ENCODE measurements around the gene BRCA1. TPM values are rescaled to one million over a fixed set of nuclear protein-coding genes. Genes with fewer than 3 reads are reported as not detected.

Gene BRCA1
- total RNA-seq, 4 donors from 2014 or later = 1.2 to 30.7 (median 15.4) TPM

DNA sequence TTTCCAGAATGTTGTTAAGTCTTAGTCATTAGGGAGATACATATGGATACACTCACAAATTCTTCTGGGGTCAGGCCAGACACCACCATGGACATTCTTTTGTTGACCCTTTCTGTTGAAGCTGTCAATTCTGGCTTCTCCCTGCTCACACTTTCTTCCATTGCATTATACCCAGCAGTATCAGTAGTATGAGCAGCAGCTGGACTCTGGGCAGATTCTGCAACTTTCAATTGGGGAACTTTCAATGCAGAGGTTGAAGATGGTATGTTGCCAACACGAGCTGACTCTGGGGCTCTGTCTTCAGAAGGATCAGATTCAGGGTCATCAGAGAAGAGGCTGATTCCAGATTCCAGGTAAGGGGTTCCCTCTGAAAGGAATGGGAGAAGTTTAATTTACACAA lies 54.3 kb downstream of the BRCA1 start:
- H3K27ac ChIP-seq = no peak overlapping the region
- no peaks in the 10 kb centered on the region for H3K36me3 ChIP-seq
- no peaks in the 10 kb centered on the region for H3K27me3 ChIP-seq
- H3K4me1 ChIP-seq = no peaks in the 10 kb centered on the region
- no peak for TF ChIP-seq POLR2A (IDR thresholded peaks at IDR 0.05)
- TF ChIP-seq, protein P1, sequence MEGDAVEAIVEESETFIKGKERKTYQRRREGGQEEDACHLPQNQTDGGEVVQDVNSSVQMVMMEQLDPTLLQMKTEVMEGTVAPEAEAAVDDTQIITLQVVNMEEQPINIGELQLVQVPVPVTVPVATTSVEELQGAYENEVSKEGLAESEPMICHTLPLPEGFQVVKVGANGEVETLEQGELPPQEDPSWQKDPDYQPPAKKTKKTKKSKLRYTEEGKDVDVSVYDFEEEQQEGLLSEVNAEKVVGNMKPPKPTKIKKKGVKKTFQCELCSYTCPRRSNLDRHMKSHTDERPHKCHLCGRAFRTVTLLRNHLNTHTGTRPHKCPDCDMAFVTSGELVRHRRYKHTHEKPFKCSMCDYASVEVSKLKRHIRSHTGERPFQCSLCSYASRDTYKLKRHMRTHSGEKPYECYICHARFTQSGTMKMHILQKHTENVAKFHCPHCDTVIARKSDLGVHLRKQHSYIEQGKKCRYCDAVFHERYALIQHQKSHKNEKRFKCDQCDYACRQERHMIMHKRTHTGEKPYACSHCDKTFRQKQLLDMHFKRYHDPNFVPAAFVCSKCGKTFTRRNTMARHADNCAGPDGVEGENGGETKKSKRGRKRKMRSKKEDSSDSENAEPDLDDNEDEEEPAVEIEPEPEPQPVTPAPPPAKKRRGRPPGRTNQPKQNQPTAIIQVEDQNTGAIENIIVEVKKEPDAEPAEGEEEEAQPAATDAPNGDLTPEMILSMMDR (IDR thresholded peaks at IDR 0.05) = no peak
- H3K4me3 ChIP-seq = no peak overlapping the region
- intact Hi-C loops (cut with DNase I; ENCODE audit: low total_unique reads) = no loop called here
- no peaks in the 10 kb centered on the region for H3K9me3 ChIP-seq
- DNase-seq = no peak

DNA sequence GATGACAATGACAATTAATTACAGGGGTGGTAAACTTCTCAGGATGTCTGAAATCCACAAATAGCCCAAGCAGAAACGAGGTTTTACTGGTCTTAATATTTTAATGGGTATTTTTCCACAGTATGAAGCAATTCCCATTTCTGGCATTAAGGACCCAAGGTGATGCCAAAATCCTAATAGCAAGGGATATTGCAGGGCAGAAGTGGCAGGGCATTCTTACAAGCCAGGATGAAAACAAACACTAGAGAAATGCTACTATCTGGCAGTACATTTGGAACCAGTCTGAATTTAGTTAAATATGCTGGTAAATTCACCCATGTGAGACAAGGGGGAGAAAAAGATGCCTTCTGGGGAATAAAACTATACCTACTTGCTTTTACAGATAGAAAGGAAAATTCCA lies 54.9 kb downstream of the BRCA1 start:
- intact Hi-C loops (cut with DNase I; ENCODE audit: low total_unique reads) = no loop called here
- Histone ChIP-seq H3K27ac (no peak overlapping the region), H3K4me3 (no peak overlapping the region), H3K9me3 (no peaks in the 10 kb centered on the region), H3K36me3 (no peaks in the 10 kb centered on the region), H3K4me1 (no peaks in the 10 kb centered on the region), H3K27me3 (no peaks in the 10 kb centered on the region)
- TF ChIP-seq, protein P1 (IDR thresholded peaks at IDR 0.05) = no peak
- TF ChIP-seq POLR2A (IDR thresholded peaks at IDR 0.05) = no peak
- no peak for DNase-seq

DNA sequence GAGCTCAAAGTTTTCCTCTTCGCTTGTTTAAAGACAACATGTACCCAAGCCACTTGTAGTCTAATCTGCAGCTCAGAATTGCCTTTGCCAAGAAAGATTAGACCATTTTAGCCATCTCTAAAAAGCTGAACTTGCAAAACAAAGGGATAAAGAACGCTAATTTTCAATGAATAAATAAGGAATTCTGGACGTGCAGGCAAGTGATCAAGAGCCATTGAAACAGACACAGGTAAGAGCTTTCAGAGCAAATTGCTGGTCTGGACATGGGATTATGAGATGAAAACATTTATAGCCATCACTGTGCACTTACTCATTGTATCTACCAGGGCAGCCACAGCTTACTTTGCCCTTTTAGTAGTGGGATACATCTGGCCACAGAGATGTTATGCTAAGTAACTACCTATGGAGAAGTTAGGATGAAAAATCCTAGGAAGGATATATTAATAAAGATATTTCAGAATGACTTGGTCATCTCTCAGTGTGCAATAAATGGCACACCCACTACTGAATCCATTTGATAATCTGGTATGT lies 55.7 kb downstream of the BRCA1 start:
- intact Hi-C loops (cut with DNase I; ENCODE audit: low total_unique reads) = no loop called here
- no peak overlapping the region for H3K4me3 ChIP-seq
- no peaks in the 10 kb centered on the region for H3K4me1 ChIP-seq
- H3K9me3 ChIP-seq = no peaks in the 10 kb centered on the region
- TF ChIP-seq POLR2A (IDR thresholded peaks at IDR 0.05) = no peak
- TF ChIP-seq, protein P1 (IDR thresholded peaks at IDR 0.05) = no peak
- no peaks in the 10 kb centered on the region for H3K27me3 ChIP-seq
- DNase-seq = no peak
- no peak overlapping the region for H3K27ac ChIP-seq
- no peaks in the 10 kb centered on the region for H3K36me3 ChIP-seq

DNA sequence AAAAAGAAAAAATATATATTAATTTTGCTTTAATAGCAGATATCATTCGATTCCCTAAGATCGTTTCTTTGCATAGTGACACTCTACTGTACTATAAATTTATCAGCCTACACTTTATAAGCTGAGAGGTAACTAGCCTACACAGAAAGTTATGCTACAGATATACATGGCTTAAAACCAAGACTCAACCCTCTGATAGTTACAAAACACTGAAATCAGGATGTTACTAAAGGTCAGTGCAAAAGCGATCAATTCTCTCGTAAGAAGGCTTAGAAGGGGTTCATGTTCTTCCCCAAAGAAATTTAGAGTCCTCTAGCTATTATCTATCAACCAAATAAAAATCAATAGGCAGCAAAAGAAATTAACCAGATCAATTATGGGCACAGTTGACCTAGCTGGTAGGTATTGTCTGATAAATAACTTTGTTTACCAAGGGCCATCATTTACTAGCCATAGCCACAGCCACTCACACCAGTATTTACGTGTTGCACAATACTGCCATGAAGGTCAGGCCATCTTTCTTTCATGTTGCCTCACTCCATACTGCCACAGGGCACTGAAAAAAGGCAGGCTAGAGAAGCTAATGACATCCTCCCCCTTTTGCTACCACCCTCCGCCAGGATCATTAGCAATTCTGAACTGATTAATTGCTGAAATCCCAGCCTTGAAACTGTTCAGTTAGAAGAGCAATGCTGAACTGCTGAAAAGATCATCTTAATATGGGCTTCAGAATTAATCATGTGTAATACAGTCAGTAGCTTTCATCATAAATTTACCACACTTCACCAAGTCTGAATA lies 56.4 kb downstream of the BRCA1 start:
- H3K27ac ChIP-seq = no peak overlapping the region
- H3K4me1 ChIP-seq = no peaks in the 10 kb centered on the region
- TF ChIP-seq, protein P1 (IDR thresholded peaks at IDR 0.05) = no peak
- TF ChIP-seq POLR2A (IDR thresholded peaks at IDR 0.05) = no peak
- H3K9me3 ChIP-seq = no peaks in the 10 kb centered on the region
- no peaks in the 10 kb centered on the region for H3K36me3 ChIP-seq
- no peak for DNase-seq
- intact Hi-C loops (cut with DNase I; ENCODE audit: low total_unique reads) = no loop called here
- no peaks in the 10 kb centered on the region for H3K27me3 ChIP-seq
- H3K4me3 ChIP-seq = no peak overlapping the region

DNA sequence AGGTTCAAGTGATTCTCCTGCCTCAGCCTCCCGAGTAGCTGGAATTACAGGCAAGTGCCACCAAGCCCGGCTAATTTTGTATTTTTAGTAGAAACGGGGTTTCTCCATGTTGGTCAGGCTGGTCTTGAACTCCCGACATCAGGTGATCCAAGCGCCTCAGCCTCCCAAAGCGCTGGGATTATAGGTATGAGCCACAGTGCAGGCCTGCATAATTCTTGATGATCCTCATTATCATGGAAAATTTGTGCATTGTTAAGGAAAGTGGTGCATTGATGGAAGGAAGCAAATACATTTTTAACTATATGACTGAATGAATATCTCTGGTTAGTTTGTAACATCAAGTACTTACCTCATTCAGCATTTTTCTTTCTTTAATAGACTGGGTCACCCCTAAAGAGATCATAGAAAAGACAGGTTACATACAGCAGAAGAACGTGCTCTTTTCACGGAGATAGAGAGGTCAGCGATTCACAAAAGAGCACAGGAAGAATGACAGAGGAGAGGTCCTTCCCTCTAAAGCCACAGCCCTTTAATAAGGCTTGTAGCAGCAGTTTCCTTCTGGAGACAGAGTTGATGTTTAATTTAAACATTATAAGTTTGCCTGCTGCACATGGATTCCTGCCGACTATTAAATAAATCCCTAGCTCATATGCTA lies 62.1 kb downstream of the BRCA1 start:
- Histone ChIP-seq H3K4me1 (no peaks in the 10 kb centered on the region), H3K4me3 (no peak overlapping the region), H3K9me3 (no peaks in the 10 kb centered on the region), H3K36me3 (no peaks in the 10 kb centered on the region), H3K27ac (no peak overlapping the region), H3K27me3 (no peaks in the 10 kb centered on the region)
- no peak for DNase-seq
- intact Hi-C loops (cut with DNase I; ENCODE audit: low total_unique reads) = no loop called here
- TF ChIP-seq, protein P1 (IDR thresholded peaks at IDR 0.05) = no peak
- TF ChIP-seq POLR2A (IDR thresholded peaks at IDR 0.05) = no peak

All from uterus (tissue), 4 donors.